SU-DHL-6 (cell line): ENCODE results near the gene HOMER2.
"Not testable (repeated sequence)": the region's sequence is repeated elsewhere in the genome, so short reads cannot be mapped to it uniquely, and the experiment has no call there.

Experiments used
- CTCF ChIP-seq: fragments of 200-600 bp; sonication (generic); IDR thresholded peaks from one replicate; pipeline ENCODE4 v1.5.1; 2017; ENCODE audit warnings: antibody characterized with exemption, mild to moderate bottlenecking, low read length, moderate library complexity; ENCODE audit not compliant: insufficient read depth, poor library complexity, severe bottlenecking
- EZH2phosphoT487 ChIP-seq: fragments of 200-600 bp; sonication (generic), shearing (Covaris generic); conservative IDR thresholded peaks from 2 replicates; pipeline ENCODE4 v1.6.1; 2018; ENCODE audit warnings: mild to moderate bottlenecking, antibody characterized with exemption, low read length, moderate library complexity, mixed read lengths

- TF ChIP-seq CTCF, EZH2phosphoT487: not testable (repeated sequence)
Observed at GRCh38 chr15:82821851-82822250, 130.7 kb downstream of the HOMER2 start.
